ENCODE results near the gene NTSR1. TPM values are rescaled to one million over a fixed set of nuclear protein-coding genes. Genes with fewer than 3 reads are reported as not detected.

The NTSR1 gene
- polyA plus RNA-seq, 1 donor from 2014 or later, result 0.05 TPM

GRCh38 chr20:62745952-62746288 is 37.3 kb downstream of the NTSR1 start:
- Histone ChIP-seq H3F3A (ENCODE audit: insufficient read depth, low read length, poor library complexity, severe bottlenecking) (no peaks in the 10 kb centered on the region), H3K79me2 (replicated peaks; ENCODE audit: insufficient read depth, low read length) (no peaks in the 10 kb centered on the region), H3K9me3 (ENCODE audit: low read length) (no peaks in the 10 kb centered on the region), H3K36me3 (ENCODE audit: insufficient read depth, low read length) (no peaks in the 10 kb centered on the region), H4K20me1 (ENCODE audit: insufficient read depth) (no peaks in the 10 kb centered on the region), H3K27ac (ENCODE audit: low read length) (no peak overlapping the region), H3K4me3 (ENCODE audit: low read length) (no peak overlapping the region), H3K9me2 (ENCODE audit: insufficient read depth, low read length) (no peaks in the 10 kb centered on the region), H3K9ac (ENCODE audit: low read length) (no peak overlapping the region), H2AFZ (ENCODE audit: low read depth, low read length) (no peak overlapping the region), H3K4me2 (ENCODE audit: low read length) (no peak overlapping the region), H3K27me3 (ENCODE audit: insufficient read depth, low read depth, low read length) (no peaks in the 10 kb centered on the region)
- no peak for TF ChIP-seq EP300 (conservative IDR thresholded peaks at IDR 0.05; ENCODE audit: poor library complexity, severe bottlenecking)
- no peak for TF ChIP-seq POLR2AphosphoS5 (IDR thresholded peaks at IDR 0.05)
- no peak for TF ChIP-seq RAD21 (conservative IDR thresholded peaks at IDR 0.05)
- TF ChIP-seq REST (IDR thresholded peaks at IDR 0.05; ENCODE audit: borderline replicate concordance), result no peak
- no peak for TF ChIP-seq SMC3 (conservative IDR thresholded peaks at IDR 0.05; ENCODE audit: poor library complexity)
- no peak for TF ChIP-seq TAF1 (IDR thresholded peaks at IDR 0.05; ENCODE audit: low read depth)
- TF ChIP-seq MXI1 (conservative IDR thresholded peaks at IDR 0.05; ENCODE audit: poor library complexity, severe bottlenecking), result no peak
- no peak for TF ChIP-seq EZH2 (IDR thresholded peaks at IDR 0.05; ENCODE audit: borderline replicate concordance, insufficient read depth, low read length, poor library complexity, severe bottlenecking)
- no peak for TF ChIP-seq CTCF (IDR thresholded peaks at IDR 0.05; ENCODE audit: poor library complexity, severe bottlenecking)

- Histone ChIP-seq H3K4me3 (ENCODE audit: low read length) (no peak overlapping the region), H2AFZ (ENCODE audit: low read depth, low read length) (no peak overlapping the region), H3K9me3 (ENCODE audit: low read length) (no peaks in the 10 kb centered on the region), H3K4me2 (ENCODE audit: low read length) (no peak overlapping the region), H3F3A (ENCODE audit: insufficient read depth, low read length, poor library complexity, severe bottlenecking) (no peaks in the 10 kb centered on the region), H3K27me3 (ENCODE audit: insufficient read depth, low read depth, low read length) (no peaks in the 10 kb centered on the region), H3K36me3 (ENCODE audit: insufficient read depth, low read length) (no peaks in the 10 kb centered on the region), H3K9ac (ENCODE audit: low read length) (no peak overlapping the region), H3K79me2 (replicated peaks; ENCODE audit: insufficient read depth, low read length) (no peaks in the 10 kb centered on the region), H3K9me2 (ENCODE audit: insufficient read depth, low read length) (no peaks in the 10 kb centered on the region), H3K27ac (ENCODE audit: low read length) (no peak overlapping the region), H4K20me1 (ENCODE audit: insufficient read depth) (no peaks in the 10 kb centered on the region)
- TF ChIP-seq EZH2 (IDR thresholded peaks at IDR 0.05; ENCODE audit: borderline replicate concordance, insufficient read depth, low read length, poor library complexity, severe bottlenecking), result no peak
Measured at GRCh38 chr20:62748311-62748710, 39.7 kb downstream of the NTSR1 start.

All from neural cell (in vitro differentiated cells).